GM12878 (cell line): Measurements from ENCODE around the gene ELAPOR1. TPM values are rescaled to one million over a fixed set of nuclear protein-coding genes. Genes with fewer than 3 reads are reported as not detected.
A peak's percentile ranks its signal among the peaks of the same experiment; 100 is the strongest.

Experiments
- ATAC-seq: fragments of 200-7000 bp; cut with Tn5 transposase; 3 replicates; pipeline ENCODE4 v1.9.1; 2020; ENCODE audit warnings: mild to moderate bottlenecking, moderate library complexity
- BruUV-seq: library from RNA; stranded (reverse); fragments of 400-500 nt; replicated peaks from 2 replicates; lab custom pipeline; 2021; lab: Mats Ljungman, UMichigan
- CTCF ChIA-PET: fragments of 300-600 bp; sonication (Branson Sonifier 250); formaldehyde crosslinking; extraction: SDS; loops from one replicate; lab custom pipeline; 2021; ENCODE audit warnings: inconsistent platforms; lab: Yijun Ruan, JAX
- POLR2A ChIA-PET: fragments of 350-600 bp; formaldehyde crosslinking; extraction: SDS; loops from one replicate; lab custom pipeline; 2021; ENCODE audit warnings: inconsistent platforms; lab: Charles Lee
- RAD21 ChIA-PET: fragments of 300-600 bp; sonication (Branson Sonifier 250); formaldehyde crosslinking; loops from one replicate; lab custom pipeline; 2023; ENCODE audit warnings: antibody characterized with exemption; ENCODE audit not compliant: unreplicated experiment; lab: Charles Lee
- SMC1A ChIA-PET: fragments of 300-600 bp; sonication (Branson Sonifier 250); formaldehyde crosslinking; loops from one replicate; lab custom pipeline; 2023; ENCODE audit not compliant: unreplicated experiment, uncharacterized antibody; lab: Charles Lee
- DNase-seq: peaks from one replicate; pipeline ENCODE4 v3.0.0-alpha.2; 2011; ENCODE audit warnings: low read depth, low spot score
- FAIRE-seq: peaks from 3 replicates; lab custom pipeline; 2011; peaks lifted over from hg19 to GRCh38; lab: Jason Lieb, UNC
- H2AFZ ChIP-seq: 2 replicates; pipeline ENCODE4 v1.6.0; 2011; ENCODE audit warnings: low read depth, low read length, control low read depth; ENCODE audit not compliant: control insufficient read depth
- H3K27ac ChIP-seq: 2 replicates; pipeline ENCODE4 v1.5.1; 2011; ENCODE audit warnings: control low read depth; ENCODE audit not compliant: control insufficient read depth, insufficient read depth
- H3K27me3 ChIP-seq, 2 experiments: replicated peaks in 1 of 2; 2 replicates each; pipeline versions ENCODE4 v1.6.0 to v1.6.1; 2011; ENCODE audit warnings: low read length in 1 of 2; ENCODE audit not compliant: control insufficient read depth in 2 of 2, insufficient read depth in 2 of 2
- H3K36me3 ChIP-seq, 2 experiments: 2 replicates each; pipeline ENCODE4 v1.5.1; 2011; ENCODE audit warnings: low read length in 1 of 2; ENCODE audit not compliant: control insufficient read depth in 2 of 2, insufficient read depth in 2 of 2
- H3K4me1 ChIP-seq: 2 replicates; pipeline ENCODE4 v1.6.1; 2011; ENCODE audit warnings: mild to moderate bottlenecking, low read length, moderate library complexity, mixed read lengths; ENCODE audit not compliant: control insufficient read depth, insufficient read depth
- H3K4me2 ChIP-seq: 2 replicates; pipeline ENCODE4 v1.6.0; 2011; ENCODE audit warnings: control low read depth; ENCODE audit not compliant: control insufficient read depth, insufficient read depth
- H3K4me3 ChIP-seq: fragments of 200-600 bp; sonication (generic); 2 replicates; pipeline ENCODE4 v1.5.1; 2016
- H3K79me2 ChIP-seq: 2 replicates; pipeline ENCODE4 v1.6.0; 2011; ENCODE audit warnings: low read length; ENCODE audit not compliant: control insufficient read depth, insufficient read depth
- H3K9ac ChIP-seq: 2 replicates; pipeline ENCODE4 v1.8.0; 2011; ENCODE audit warnings: low read length, control low read depth, mixed read lengths; ENCODE audit not compliant: control insufficient read depth, insufficient read depth
- H3K9me3 ChIP-seq: replicated peaks from 3 replicates; pipeline ENCODE4 v1.5.1; 2011; ENCODE audit warnings: mild to moderate bottlenecking, low read length; ENCODE audit not compliant: control insufficient read depth, insufficient read depth
- H4K20me1 ChIP-seq: 2 replicates; pipeline ENCODE4 v1.6.0; 2011; ENCODE audit not compliant: control insufficient read depth, insufficient read depth
- IKZF1 ChIP-seq: fragments of 450-650 bp; conservative IDR thresholded peaks from 2 replicates; pipeline ENCODE4 v1.6.1; 2017; ENCODE audit warnings: antibody characterized with exemption, mild to moderate bottlenecking
- IRF4 ChIP-seq: IDR thresholded peaks from 2 replicates; pipeline ENCODE4 v1.6.1; 2011; ENCODE audit warnings: low read depth, low read length
- MTA2 ChIP-seq: fragments of 450-650 bp; IDR thresholded peaks from 2 replicates; pipeline ENCODE4 v1.6.1; 2016; ENCODE audit warnings: low read depth, mild to moderate bottlenecking, moderate library complexity
- NFIC ChIP-seq: IDR thresholded peaks from 2 replicates; pipeline ENCODE4 v1.6.1; 2012; ENCODE audit warnings: low read depth, mild to moderate bottlenecking, inconsistent platforms, low read length, moderate library complexity
- RBBP5 ChIP-seq: fragments of 200-600 bp; sonication (generic); conservative IDR thresholded peaks from 2 replicates; pipeline ENCODE4 v1.6.1; 2016
- RUNX3 ChIP-seq: IDR thresholded peaks from 2 replicates; pipeline ENCODE4 v1.6.1; 2012; ENCODE audit warnings: low read length, inconsistent platforms
- SRF ChIP-seq, 2 experiments: IDR thresholded peaks; 2 replicates each; pipeline ENCODE4 v1.6.1; 2011; ENCODE audit warnings: low read depth in 2 of 2, low read length in 2 of 2, mild to moderate bottlenecking in 1 of 2, moderate library complexity in 1 of 2
- STAT1 ChIP-seq: fragments of 450-650 bp; conservative IDR thresholded peaks from 2 replicates; pipeline ENCODE4 v1.6.1; 2014; ENCODE audit warnings: antibody characterized with exemption, mild to moderate bottlenecking
- TCF12 ChIP-seq: IDR thresholded peaks from 2 replicates; pipeline ENCODE4 v1.6.1; 2011; ENCODE audit warnings: low read depth, mild to moderate bottlenecking, low read length
- YY1 ChIP-seq: IDR thresholded peaks from 2 replicates; pipeline ENCODE4 v1.6.1; 2011; ENCODE audit warnings: low read depth, mild to moderate bottlenecking, low read length
- ZNF24 ChIP-seq: fragments of 450-650 bp; IDR thresholded peaks from 2 replicates; pipeline ENCODE4 v1.6.1; 2017; ENCODE audit warnings: antibody characterized with exemption, mild to moderate bottlenecking
- WGBS: methylation state at CpG from one replicate; pipeline ENCODE4 v1.1.6; 2016; ENCODE audit warnings: low lambda C conversion rate; ENCODE audit not compliant: insufficient replicate concordance, insufficient coverage; ENCODE audit errors: missing lambda C conversion rate; 5-methylcytosine and 5-hydroxymethylcytosine counted together
- in situ Hi-C: fragments of 300-500 bp; cut with MboI; formaldehyde crosslinking; loops from 9 replicates; pipeline ENCODE4 v1.14.3; 2018; ENCODE audit warnings: mixed read lengths
- intact Hi-C: fragments of 100-400 bp; cut with micrococcal nuclease; formaldehyde crosslinking; loops from one replicate; pipeline ENCODE4 v1.14.2; 2022; ENCODE audit not compliant: unreplicated experiment
- polyA plus RNA-seq, 11 experiments: library from polyadenylated mRNA; depleted of rRNA in 4 of 11; unstranded in 6 of 11; stranded (reverse) in 5 of 11; fragments of >200 nt; fragmentation: Nextera tagmentation in 4 of 11; fragmentation: Illumina TruSeq in 1 of 11; extraction: Ambion mirVana in 4 of 11; extraction: Trizol in 1 of 11; gene quantifications; 1 replicate in 1 of 11; 2 replicates in 10 of 11; pipeline versions ENCODE4 v1.2.1 to v1.2.3, GENCODE V29; 2011 to 2016; ENCODE audit warnings: inconsistent platforms in 2 of 11, missing spikeins in 2 of 11, low read depth in 1 of 11
- total RNA-seq, 4 experiments: library from RNA; depleted of rRNA in 3 of 4; stranded (reverse); fragments of >200 nt in 3 of 4; fragmentation: Illumina TruSeq in 1 of 4; extraction: Trizol in 1 of 4; gene quantifications; 2 replicates each; pipeline versions ENCODE4 v1.2.1 to v1.2.3, GENCODE V29; 2013 to 2021
- TF ChIP-seq, protein P1 (sequence below): fragments of 450-650 bp; IDR thresholded peaks from 2 replicates; pipeline ENCODE4 v1.6.1; 2017; ENCODE audit warnings: mild to moderate bottlenecking
- TF ChIP-seq, protein P2 (sequence below): IDR thresholded peaks from 2 replicates; pipeline ENCODE4 v1.6.1; 2012; ENCODE audit warnings: improper control_type of control experiment, low read depth, low read length; ENCODE audit not compliant: insufficient replicate concordance
- TF ChIP-seq, protein P3 (sequence below): IDR thresholded peaks from 2 replicates; pipeline ENCODE4 v1.6.1; 2012; ENCODE audit warnings: low read depth, low read length, improper control_type of control experiment
- TF ChIP-seq, protein P4 (sequence below): IDR thresholded peaks from 2 replicates; pipeline ENCODE4 v1.6.1; 2011; ENCODE audit warnings: mild to moderate bottlenecking, low read depth, low read length, moderate library complexity; ENCODE audit not compliant: insufficient replicate concordance

Gene ELAPOR1
- total and polyA plus RNA-seq, 10 of the 15 experiments (the other 5 are each of a cell fraction or from before 2014, with no cell fraction given): 0.04 to 2.1 (median 0.19) TPM; not detected in 2

DNA sequence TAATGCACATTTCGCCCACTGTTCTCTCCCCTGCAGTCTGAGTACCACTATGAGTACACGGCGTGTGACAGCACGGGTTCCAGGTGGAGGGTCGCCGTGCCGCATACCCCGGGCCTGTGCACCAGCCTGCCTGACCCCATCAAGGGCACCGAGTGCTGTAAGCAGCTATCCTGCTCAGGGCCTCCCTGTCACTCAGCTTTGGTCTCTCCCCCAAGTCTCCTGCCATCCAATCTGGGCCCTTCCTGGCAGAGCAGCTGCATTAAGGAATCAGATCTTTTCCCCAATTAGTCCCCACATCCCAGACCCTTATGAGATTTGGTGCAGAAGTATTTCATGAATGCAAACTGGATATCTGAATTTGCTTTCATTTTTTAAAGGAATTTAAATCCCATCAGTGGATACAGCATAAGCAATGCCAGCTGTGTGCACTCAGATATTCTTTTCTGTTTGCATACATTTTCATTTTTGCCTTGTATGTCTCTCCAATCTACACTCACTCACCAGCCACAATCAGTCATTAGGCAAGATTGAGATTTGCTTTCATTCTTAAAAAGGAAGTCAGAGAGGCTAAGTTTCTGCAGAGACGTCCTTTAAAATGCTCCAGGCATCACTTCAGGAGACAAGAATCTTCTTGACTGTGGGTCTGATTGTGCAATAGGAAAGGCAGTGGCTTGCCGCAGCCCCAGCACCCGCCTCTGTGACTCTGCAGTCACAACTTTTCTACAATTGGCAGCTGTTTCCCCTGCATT is 48.1 kb downstream of the ELAPOR1 start:
- DNase-seq (peak; percentile 58), ATAC-seq (peak; percentile 70), FAIRE-seq (peak; percentile 89)
- no peak overlapping the region for H3K27ac ChIP-seq
- H3K27me3 ChIP-seq: no peaks in the 10 kb centered on the region
- ChIA-PET POLR2A (no interaction called here), SMC1A (interaction anchor here (1.0 to 1.7 kb wide), 7 partner anchors 26 to 86 kb away, joined by 3 to 5 read pairs (median 4); partner anchors contain the start of gene TAF13), CTCF (interaction anchor here (2.0 to 2.4 kb wide), 2 partner anchors 31 to 50 kb away, joined by 5 to 6 read pairs; a partner anchor contains a TSS), RAD21 (interaction anchor here (1.5 kb wide), 1 partner anchor 31 kb away, joined by 3 read pairs; no protein-coding TSS in a partner anchor)
- no peaks in the 10 kb centered on the region for H3K9me3 ChIP-seq
- no peak overlapping the region for H3K9ac ChIP-seq
- intact Hi-C loops: loop anchor here (2.0 kb wide), 1 partner anchor 49 kb away; a partner anchor contains a TSS
- peaks cover 31% of the 10 kb centered on the region for H3K4me1 ChIP-seq
- no peak overlapping the region for H2AFZ ChIP-seq
- BruUV-seq: no TSS peak
- WGBS: 10% methylated on average over 8 of the region's 12 CpGs
- H3K4me2 ChIP-seq: peak overlapping the region; percentile 76
- no peaks in the 10 kb centered on the region for H3K79me2 ChIP-seq
- in situ Hi-C loops: no loop called here
- no peaks in the 10 kb centered on the region for H4K20me1 ChIP-seq
- no peaks in the 10 kb centered on the region for H3K36me3 ChIP-seq
- 0 out of 2 replicates have a peak overlapping the region, but pooled peaks have one; percentile 5 for H3K4me3 ChIP-seq
- no peak for TF ChIP-seq SRF (IDR thresholded peaks at IDR 0.05; ENCODE audit: low read depth in 2 of 2, low read length in 2 of 2)
- TF ChIP-seq STAT1: no peak
- TF ChIP-seq, protein P1, sequence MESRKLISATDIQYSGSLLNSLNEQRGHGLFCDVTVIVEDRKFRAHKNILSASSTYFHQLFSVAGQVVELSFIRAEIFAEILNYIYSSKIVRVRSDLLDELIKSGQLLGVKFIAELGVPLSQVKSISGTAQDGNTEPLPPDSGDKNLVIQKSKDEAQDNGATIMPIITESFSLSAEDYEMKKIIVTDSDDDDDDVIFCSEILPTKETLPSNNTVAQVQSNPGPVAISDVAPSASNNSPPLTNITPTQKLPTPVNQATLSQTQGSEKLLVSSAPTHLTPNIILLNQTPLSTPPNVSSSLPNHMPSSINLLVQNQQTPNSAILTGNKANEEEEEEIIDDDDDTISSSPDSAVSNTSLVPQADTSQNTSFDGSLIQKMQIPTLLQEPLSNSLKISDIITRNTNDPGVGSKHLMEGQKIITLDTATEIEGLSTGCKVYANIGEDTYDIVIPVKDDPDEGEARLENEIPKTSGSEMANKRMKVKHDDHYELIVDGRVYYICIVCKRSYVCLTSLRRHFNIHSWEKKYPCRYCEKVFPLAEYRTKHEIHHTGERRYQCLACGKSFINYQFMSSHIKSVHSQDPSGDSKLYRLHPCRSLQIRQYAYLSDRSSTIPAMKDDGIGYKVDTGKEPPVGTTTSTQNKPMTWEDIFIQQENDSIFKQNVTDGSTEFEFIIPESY: no peak
- TF ChIP-seq IKZF1: no peak
- TF ChIP-seq MTA2: no peak
- no peak for TF ChIP-seq NFIC
- TF ChIP-seq, protein P2, sequence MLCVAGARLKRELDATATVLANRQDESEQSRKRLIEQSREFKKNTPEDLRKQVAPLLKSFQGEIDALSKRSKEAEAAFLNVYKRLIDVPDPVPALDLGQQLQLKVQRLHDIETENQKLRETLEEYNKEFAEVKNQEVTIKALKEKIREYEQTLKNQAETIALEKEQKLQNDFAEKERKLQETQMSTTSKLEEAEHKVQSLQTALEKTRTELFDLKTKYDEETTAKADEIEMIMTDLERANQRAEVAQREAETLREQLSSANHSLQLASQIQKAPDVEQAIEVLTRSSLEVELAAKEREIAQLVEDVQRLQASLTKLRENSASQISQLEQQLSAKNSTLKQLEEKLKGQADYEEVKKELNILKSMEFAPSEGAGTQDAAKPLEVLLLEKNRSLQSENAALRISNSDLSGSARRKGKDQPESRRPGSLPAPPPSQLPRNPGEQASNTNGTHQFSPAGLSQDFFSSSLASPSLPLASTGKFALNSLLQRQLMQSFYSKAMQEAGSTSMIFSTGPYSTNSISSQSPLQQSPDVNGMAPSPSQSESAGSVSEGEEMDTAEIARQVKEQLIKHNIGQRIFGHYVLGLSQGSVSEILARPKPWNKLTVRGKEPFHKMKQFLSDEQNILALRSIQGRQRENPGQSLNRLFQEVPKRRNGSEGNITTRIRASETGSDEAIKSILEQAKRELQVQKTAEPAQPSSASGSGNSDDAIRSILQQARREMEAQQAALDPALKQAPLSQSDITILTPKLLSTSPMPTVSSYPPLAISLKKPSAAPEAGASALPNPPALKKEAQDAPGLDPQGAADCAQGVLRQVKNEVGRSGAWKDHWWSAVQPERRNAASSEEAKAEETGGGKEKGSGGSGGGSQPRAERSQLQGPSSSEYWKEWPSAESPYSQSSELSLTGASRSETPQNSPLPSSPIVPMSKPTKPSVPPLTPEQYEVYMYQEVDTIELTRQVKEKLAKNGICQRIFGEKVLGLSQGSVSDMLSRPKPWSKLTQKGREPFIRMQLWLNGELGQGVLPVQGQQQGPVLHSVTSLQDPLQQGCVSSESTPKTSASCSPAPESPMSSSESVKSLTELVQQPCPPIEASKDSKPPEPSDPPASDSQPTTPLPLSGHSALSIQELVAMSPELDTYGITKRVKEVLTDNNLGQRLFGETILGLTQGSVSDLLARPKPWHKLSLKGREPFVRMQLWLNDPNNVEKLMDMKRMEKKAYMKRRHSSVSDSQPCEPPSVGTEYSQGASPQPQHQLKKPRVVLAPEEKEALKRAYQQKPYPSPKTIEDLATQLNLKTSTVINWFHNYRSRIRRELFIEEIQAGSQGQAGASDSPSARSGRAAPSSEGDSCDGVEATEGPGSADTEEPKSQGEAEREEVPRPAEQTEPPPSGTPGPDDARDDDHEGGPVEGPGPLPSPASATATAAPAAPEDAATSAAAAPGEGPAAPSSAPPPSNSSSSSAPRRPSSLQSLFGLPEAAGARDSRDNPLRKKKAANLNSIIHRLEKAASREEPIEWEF: no peak
- no peak for TF ChIP-seq TCF12
- TF ChIP-seq IRF4: 0 out of 2 replicates have a peak, but pooled peaks have one; percentile 9
- TF ChIP-seq, protein P3, sequence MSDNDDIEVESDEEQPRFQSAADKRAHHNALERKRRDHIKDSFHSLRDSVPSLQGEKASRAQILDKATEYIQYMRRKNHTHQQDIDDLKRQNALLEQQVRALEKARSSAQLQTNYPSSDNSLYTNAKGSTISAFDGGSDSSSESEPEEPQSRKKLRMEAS: no peak
- no peak for TF ChIP-seq RBBP5
- TF ChIP-seq ZNF24: peak; percentile 14; the same call in 1 of the 2 replicates
- TF ChIP-seq RUNX3: peak; percentile 41; the same call in 1 of the 2 replicates
- TF ChIP-seq, protein P4, sequence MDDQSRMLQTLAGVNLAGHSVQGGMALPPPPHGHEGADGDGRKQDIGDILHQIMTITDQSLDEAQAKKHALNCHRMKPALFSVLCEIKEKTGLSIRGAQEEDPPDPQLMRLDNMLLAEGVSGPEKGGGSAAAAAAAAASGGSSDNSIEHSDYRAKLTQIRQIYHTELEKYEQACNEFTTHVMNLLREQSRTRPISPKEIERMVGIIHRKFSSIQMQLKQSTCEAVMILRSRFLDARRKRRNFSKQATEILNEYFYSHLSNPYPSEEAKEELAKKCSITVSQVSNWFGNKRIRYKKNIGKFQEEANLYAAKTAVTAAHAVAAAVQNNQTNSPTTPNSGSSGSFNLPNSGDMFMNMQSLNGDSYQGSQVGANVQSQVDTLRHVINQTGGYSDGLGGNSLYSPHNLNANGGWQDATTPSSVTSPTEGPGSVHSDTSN: peak; percentile 65
- no peak for TF ChIP-seq YY1
